Neural cell (in vitro differentiated cells): ENCODE data around the gene GXYLT2.

Experiments used
- EP300 ChIP-seq: fragments of 450-650 bp; conservative IDR thresholded peaks from 2 replicates; pipeline ENCODE4 v1.6.1; 2014; ENCODE audit warnings: antibody characterized with exemption, mild to moderate bottlenecking, moderate library complexity; ENCODE audit not compliant: poor library complexity, severe bottlenecking
- EZH2 ChIP-seq: fragments of 200-600, 300-800 bp; shearing (Covaris generic), sonication (generic); IDR thresholded peaks from 2 replicates; pipeline ENCODE4 v1.6.1; 2014; ENCODE audit warnings: antibody characterized with exemption, low read length, borderline replicate concordance, mild to moderate bottlenecking; ENCODE audit not compliant: insufficient read depth, poor library complexity, severe bottlenecking
- MXI1 ChIP-seq: fragments of 450-650 bp; conservative IDR thresholded peaks from 2 replicates; pipeline ENCODE4 v1.6.1; 2014; ENCODE audit warnings: antibody characterized with exemption, mild to moderate bottlenecking; ENCODE audit not compliant: poor library complexity, severe bottlenecking
- POLR2AphosphoS5 ChIP-seq: IDR thresholded peaks from 2 replicates; pipeline ENCODE4 v1.6.1; 2012
- RAD21 ChIP-seq: fragments of 450-650 bp; conservative IDR thresholded peaks from 2 replicates; pipeline ENCODE4 v1.6.1; 2014; ENCODE audit warnings: antibody characterized with exemption, mild to moderate bottlenecking, moderate library complexity
- SMC3 ChIP-seq: fragments of 450-650 bp; conservative IDR thresholded peaks from 2 replicates; pipeline ENCODE4 v1.6.1; 2014; ENCODE audit warnings: antibody characterized with exemption, mild to moderate bottlenecking, moderate library complexity; ENCODE audit not compliant: poor library complexity
- TAF1 ChIP-seq: IDR thresholded peaks from 2 replicates; pipeline ENCODE4 v1.6.1; 2012; ENCODE audit warnings: low read depth
- TF ChIP-seq, protein P1 (sequence below): fragments of 450-650 bp; IDR thresholded peaks from 2 replicates; pipeline ENCODE4 v1.5.1; 2014; ENCODE audit warnings: antibody characterized with exemption, mild to moderate bottlenecking, moderate library complexity; ENCODE audit not compliant: poor library complexity, severe bottlenecking
- TF ChIP-seq, protein P2 (sequence below): IDR thresholded peaks from 2 replicates; pipeline ENCODE4 v1.6.1; 2012; ENCODE audit warnings: borderline replicate concordance

DNA sequence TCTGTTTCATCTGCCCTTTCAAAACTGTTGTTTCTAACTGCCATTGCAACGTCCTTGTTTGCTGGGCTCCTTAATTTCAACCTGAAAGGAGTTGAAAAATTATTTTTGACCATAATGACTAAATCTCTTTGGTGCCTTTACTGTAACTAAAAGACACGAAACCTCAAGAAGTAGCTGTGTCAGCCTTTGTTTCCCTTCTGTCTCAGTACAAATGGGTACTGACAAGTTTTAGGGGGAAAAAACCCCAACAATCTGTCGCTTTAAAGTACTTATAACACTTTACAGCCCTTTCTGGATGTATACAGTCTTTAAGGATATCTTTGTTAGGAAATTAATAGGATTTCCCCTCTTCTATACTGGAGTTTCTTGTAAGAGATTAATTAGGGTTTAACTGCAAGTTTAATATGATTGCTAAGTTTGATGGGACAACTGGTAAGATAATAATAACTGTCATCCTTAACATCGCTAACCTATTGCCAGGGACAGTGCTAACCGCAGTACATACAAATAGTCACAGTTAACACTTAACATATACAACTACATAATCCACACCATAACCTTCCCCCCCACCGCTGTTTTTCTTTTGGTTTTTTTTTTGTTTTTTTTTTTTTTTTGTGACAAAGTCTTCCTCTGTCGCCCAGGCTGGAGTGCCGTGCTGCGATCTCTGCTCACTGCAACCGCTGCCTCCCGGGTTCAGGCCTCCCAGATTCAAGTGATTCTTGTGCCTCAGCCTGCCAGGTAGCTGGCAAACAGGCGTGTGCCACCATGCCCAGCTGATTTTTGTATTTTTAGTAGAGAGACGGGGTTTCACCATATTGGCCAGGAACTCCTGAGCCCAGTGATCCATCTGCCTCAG, 1.7 kb downstream of the GXYLT2 start:
- TF ChIP-seq, protein P1, sequence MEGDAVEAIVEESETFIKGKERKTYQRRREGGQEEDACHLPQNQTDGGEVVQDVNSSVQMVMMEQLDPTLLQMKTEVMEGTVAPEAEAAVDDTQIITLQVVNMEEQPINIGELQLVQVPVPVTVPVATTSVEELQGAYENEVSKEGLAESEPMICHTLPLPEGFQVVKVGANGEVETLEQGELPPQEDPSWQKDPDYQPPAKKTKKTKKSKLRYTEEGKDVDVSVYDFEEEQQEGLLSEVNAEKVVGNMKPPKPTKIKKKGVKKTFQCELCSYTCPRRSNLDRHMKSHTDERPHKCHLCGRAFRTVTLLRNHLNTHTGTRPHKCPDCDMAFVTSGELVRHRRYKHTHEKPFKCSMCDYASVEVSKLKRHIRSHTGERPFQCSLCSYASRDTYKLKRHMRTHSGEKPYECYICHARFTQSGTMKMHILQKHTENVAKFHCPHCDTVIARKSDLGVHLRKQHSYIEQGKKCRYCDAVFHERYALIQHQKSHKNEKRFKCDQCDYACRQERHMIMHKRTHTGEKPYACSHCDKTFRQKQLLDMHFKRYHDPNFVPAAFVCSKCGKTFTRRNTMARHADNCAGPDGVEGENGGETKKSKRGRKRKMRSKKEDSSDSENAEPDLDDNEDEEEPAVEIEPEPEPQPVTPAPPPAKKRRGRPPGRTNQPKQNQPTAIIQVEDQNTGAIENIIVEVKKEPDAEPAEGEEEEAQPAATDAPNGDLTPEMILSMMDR: no peak
- TF ChIP-seq, protein P2, sequence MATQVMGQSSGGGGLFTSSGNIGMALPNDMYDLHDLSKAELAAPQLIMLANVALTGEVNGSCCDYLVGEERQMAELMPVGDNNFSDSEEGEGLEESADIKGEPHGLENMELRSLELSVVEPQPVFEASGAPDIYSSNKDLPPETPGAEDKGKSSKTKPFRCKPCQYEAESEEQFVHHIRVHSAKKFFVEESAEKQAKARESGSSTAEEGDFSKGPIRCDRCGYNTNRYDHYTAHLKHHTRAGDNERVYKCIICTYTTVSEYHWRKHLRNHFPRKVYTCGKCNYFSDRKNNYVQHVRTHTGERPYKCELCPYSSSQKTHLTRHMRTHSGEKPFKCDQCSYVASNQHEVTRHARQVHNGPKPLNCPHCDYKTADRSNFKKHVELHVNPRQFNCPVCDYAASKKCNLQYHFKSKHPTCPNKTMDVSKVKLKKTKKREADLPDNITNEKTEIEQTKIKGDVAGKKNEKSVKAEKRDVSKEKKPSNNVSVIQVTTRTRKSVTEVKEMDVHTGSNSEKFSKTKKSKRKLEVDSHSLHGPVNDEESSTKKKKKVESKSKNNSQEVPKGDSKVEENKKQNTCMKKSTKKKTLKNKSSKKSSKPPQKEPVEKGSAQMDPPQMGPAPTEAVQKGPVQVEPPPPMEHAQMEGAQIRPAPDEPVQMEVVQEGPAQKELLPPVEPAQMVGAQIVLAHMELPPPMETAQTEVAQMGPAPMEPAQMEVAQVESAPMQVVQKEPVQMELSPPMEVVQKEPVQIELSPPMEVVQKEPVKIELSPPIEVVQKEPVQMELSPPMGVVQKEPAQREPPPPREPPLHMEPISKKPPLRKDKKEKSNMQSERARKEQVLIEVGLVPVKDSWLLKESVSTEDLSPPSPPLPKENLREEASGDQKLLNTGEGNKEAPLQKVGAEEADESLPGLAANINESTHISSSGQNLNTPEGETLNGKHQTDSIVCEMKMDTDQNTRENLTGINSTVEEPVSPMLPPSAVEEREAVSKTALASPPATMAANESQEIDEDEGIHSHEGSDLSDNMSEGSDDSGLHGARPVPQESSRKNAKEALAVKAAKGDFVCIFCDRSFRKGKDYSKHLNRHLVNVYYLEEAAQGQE: no peak
- no peak for TF ChIP-seq POLR2AphosphoS5
- TF ChIP-seq TAF1: no peak
- no peak for TF ChIP-seq EP300
- no peak for TF ChIP-seq EZH2
- no peak for TF ChIP-seq RAD21
- TF ChIP-seq SMC3: no peak
- TF ChIP-seq MXI1: no peak
